OCI-LY7 (cell line): ENCODE results near the gene MED27. TPM values are rescaled to one million over a fixed set of nuclear protein-coding genes. Genes with fewer than 3 reads are reported as not detected.

ENCODE experiments used
- BruUV-seq: library from RNA; stranded (reverse); fragments of 400-500 nt; replicated peaks from 2 replicates; lab custom pipeline; 2021; lab: Mats Ljungman, UMichigan
- CTCF ChIA-PET: fragments of 300-600 bp; sonication (Branson Sonifier 250); formaldehyde crosslinking; loops from one replicate; lab custom pipeline; 2022; ENCODE audit warnings: antibody characterized with exemption; ENCODE audit not compliant: unreplicated experiment; lab: Charles Lee
- POLR2A ChIA-PET: fragments of 300-600 bp; sonication (Branson Sonifier 250); formaldehyde crosslinking; loops from one replicate; lab custom pipeline; 2022; ENCODE audit warnings: antibody characterized with exemption; lab: Charles Lee
- DNase-seq: peaks from one replicate; pipeline ENCODE4 v3.0.0-alpha.2; 2015; ENCODE audit warnings: low spot score
- H2AFZ ChIP-seq: fragments of 200-600 bp; sonication (generic), shearing (Covaris generic); 2 replicates; pipeline ENCODE4 v1.6.1; 2014; ENCODE audit warnings: mild to moderate bottlenecking, antibody characterized with exemption, low read length, moderate library complexity
- H3K27ac ChIP-seq: fragments of 200-600 bp; sonication (generic); 2 replicates; pipeline ENCODE4 v1.5.1; 2014; ENCODE audit warnings: mixed run types, low read depth, mild to moderate bottlenecking, moderate library complexity, low read length, inconsistent platforms; ENCODE audit not compliant: poor library complexity, severe bottlenecking
- H3K36me3 ChIP-seq: fragments of 200-600 bp; sonication (generic); 2 replicates; pipeline ENCODE4 v1.6.1; 2014; ENCODE audit warnings: mild to moderate bottlenecking, antibody characterized with exemption, low read length, moderate library complexity, mixed read lengths; ENCODE audit not compliant: insufficient read depth
- H3K4me1 ChIP-seq: fragments of 200-600 bp; sonication (generic); 2 replicates; pipeline ENCODE4 v1.5.1; 2014; ENCODE audit warnings: mild to moderate bottlenecking, low read length; ENCODE audit not compliant: insufficient read depth, poor library complexity, severe bottlenecking
- H3K4me2 ChIP-seq: fragments of 200-600 bp; sonication (generic); 2 replicates; pipeline ENCODE4 v1.6.1; 2014; ENCODE audit warnings: mild to moderate bottlenecking, low read length
- H3K4me3 ChIP-seq: fragments of 200-600 bp; sonication (generic); 2 replicates; pipeline ENCODE4 v1.5.1; 2014; ENCODE audit warnings: mild to moderate bottlenecking, low read depth, low read length; ENCODE audit not compliant: poor library complexity, severe bottlenecking
- H3K79me2 ChIP-seq: fragments of 200-600 bp; sonication (generic); 2 replicates; pipeline ENCODE4 v1.6.1; 2016; ENCODE audit warnings: low read depth, mild to moderate bottlenecking, low read length, moderate library complexity, mixed read lengths; ENCODE audit not compliant: insufficient read depth
- H3K9me2 ChIP-seq: fragments of 200-600 bp; sonication (generic); 2 replicates; pipeline ENCODE4 v1.6.1; 2016; ENCODE audit warnings: mild to moderate bottlenecking, low read length, mixed read lengths; ENCODE audit not compliant: insufficient read depth
- H3K9me3 ChIP-seq: fragments of 200-600 bp; sonication (generic); 2 replicates; pipeline ENCODE4 v1.6.1; 2014; ENCODE audit warnings: mild to moderate bottlenecking, mixed run types, low read length, mixed read lengths
- H4K20me1 ChIP-seq: fragments of 200-600 bp; sonication (generic); 2 replicates; pipeline ENCODE4 v1.6.1; 2014; ENCODE audit warnings: mild to moderate bottlenecking, antibody characterized with exemption, low read length, moderate library complexity, mixed read lengths; ENCODE audit not compliant: insufficient read depth
- EZH2phosphoT487 ChIP-seq: fragments of 200-600 bp; sonication (generic); IDR thresholded peaks from 2 replicates; pipeline ENCODE4 v1.6.1; 2018; ENCODE audit warnings: low read depth, borderline replicate concordance, mild to moderate bottlenecking, mixed run types, antibody characterized with exemption, low read length, moderate library complexity, mixed read lengths
- intact Hi-C: fragments of 100-400 bp; cut with micrococcal nuclease; formaldehyde crosslinking; loops from one replicate; pipeline ENCODE4 v1.10.0; 2022; ENCODE audit not compliant: unreplicated experiment
- total RNA-seq, 2 experiments: library from RNA; depleted of rRNA in 1 of 2; stranded (reverse); fragments of >200 nt in 1 of 2; shearing (Covaris generic) in 1 of 2; gene quantifications; 2 replicates each; pipeline ENCODE4 v1.2.3, GENCODE V29; 2014 to 2022
- TF ChIP-seq, protein P1 (sequence below): fragments of 200-600 bp; sonication (generic); conservative IDR thresholded peaks from 2 replicates; pipeline ENCODE4 v1.5.1; 2014; ENCODE audit warnings: mild to moderate bottlenecking, antibody characterized with exemption, low read length, moderate library complexity, mixed read lengths

Gene MED27
- total RNA-seq, 2 experiments from 2014 or later, result 23.1 to 32.6 TPM

DNA sequence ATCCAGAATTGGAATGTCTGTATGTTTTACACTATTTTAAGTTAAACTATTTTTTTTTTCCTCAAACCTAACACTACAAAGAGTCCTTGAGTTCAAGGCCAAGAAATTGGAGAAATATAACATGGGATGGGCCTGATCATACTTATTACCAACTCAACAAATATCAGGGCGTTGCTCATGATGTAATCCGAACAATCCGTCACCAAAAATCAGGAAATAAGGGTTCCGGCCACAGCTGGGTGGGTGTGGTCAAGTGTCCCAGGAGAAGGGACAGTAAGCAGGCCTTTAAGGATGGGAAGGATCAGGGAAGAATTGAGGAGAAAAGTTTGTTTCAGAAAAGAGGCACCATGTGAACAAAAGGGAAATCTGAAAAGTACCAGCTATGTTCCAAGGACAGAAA, 29.8 kb downstream of the MED27 start:
- Histone ChIP-seq H3K36me3 (no peaks in the 10 kb centered on the region), H3K4me1 (peaks cover 8% of the 10 kb centered on the region), H3K9me3 (no peaks in the 10 kb centered on the region), H3K79me2 (no peaks in the 10 kb centered on the region), H3K9me2 (no peaks in the 10 kb centered on the region), H3K4me3 (no peak overlapping the region), H4K20me1 (peaks cover 9% of the 10 kb centered on the region), H2AFZ (no peak overlapping the region), H3K4me2 (no peak overlapping the region), H3K27ac (no peak overlapping the region)
- TF ChIP-seq EZH2phosphoT487, result no peak
- TF ChIP-seq, protein P1, sequence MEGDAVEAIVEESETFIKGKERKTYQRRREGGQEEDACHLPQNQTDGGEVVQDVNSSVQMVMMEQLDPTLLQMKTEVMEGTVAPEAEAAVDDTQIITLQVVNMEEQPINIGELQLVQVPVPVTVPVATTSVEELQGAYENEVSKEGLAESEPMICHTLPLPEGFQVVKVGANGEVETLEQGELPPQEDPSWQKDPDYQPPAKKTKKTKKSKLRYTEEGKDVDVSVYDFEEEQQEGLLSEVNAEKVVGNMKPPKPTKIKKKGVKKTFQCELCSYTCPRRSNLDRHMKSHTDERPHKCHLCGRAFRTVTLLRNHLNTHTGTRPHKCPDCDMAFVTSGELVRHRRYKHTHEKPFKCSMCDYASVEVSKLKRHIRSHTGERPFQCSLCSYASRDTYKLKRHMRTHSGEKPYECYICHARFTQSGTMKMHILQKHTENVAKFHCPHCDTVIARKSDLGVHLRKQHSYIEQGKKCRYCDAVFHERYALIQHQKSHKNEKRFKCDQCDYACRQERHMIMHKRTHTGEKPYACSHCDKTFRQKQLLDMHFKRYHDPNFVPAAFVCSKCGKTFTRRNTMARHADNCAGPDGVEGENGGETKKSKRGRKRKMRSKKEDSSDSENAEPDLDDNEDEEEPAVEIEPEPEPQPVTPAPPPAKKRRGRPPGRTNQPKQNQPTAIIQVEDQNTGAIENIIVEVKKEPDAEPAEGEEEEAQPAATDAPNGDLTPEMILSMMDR, result no peak
- ChIA-PET POLR2A (interaction anchor here (0.6 kb wide), 1 partner anchor 63 kb away, joined by 4 read pairs; no protein-coding TSS in a partner anchor), CTCF (no interaction called here)
- BruUV-seq, result no TSS peak
- no peak for DNase-seq
- intact Hi-C loops, result no loop called here

DNA sequence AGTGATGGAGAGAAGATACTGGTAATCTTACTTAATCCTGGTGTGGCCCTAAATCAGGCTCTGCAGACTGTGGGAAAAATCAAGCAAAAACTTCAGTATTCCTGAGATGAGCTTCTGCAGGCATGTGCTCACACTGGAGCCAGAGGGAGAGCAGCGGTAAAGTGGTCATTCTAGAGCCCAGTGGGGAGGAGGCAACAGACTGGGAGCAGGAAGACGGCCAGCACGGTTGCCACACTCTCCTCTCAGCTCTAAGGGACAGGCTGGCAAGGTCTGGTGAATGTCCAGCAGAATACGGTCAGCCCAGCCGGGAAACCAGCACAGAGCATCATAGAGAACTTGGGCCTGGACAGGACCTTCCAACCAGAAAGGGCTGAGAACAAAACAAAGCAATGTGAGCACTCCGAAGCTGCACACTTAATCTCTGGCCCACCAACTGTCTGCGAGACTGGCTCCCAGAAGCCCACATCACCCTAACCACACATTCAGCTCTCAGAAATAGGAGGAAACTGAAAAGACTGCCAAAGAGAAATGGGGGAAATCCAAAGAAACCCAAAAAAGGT, 30.3 kb downstream of the MED27 start:
- POLR2A ChIA-PET, result interaction anchor here (0.6 kb wide), 1 partner anchor 63 kb away, joined by 4 read pairs; no protein-coding TSS in a partner anchor
- no peak overlapping the region for H2AFZ ChIP-seq
- no peak overlapping the region for H3K4me2 ChIP-seq
- no peaks in the 10 kb centered on the region for H3K9me3 ChIP-seq
- no peaks in the 10 kb centered on the region for H3K79me2 ChIP-seq
- H3K4me3 ChIP-seq, result no peak overlapping the region
- H3K27ac ChIP-seq, result no peak overlapping the region
- H3K4me1 ChIP-seq, result peaks cover 5% of the 10 kb centered on the region
- peaks cover 8% of the 10 kb centered on the region for H4K20me1 ChIP-seq
- CTCF ChIA-PET, result no interaction called here
- BruUV-seq, result no TSS peak
- TF ChIP-seq EZH2phosphoT487, result no peak
- TF ChIP-seq, protein P1, result no peak
- no peak for DNase-seq
- H3K36me3 ChIP-seq, result no peaks in the 10 kb centered on the region
- intact Hi-C loops, result no loop called here
- H3K9me2 ChIP-seq, result no peaks in the 10 kb centered on the region

- no peak overlapping the region for H3K4me2 ChIP-seq
- intact Hi-C loops, result no loop called here
- H3K79me2 ChIP-seq, result no peaks in the 10 kb centered on the region
- no TSS peak for BruUV-seq
- no peak overlapping the region for H2AFZ ChIP-seq
- H4K20me1 ChIP-seq, result peaks cover 11% of the 10 kb centered on the region
- TF ChIP-seq, protein P1, result no peak
- TF ChIP-seq EZH2phosphoT487, result no peak
- no peaks in the 10 kb centered on the region for H3K36me3 ChIP-seq
- H3K27ac ChIP-seq, result no peak overlapping the region
- POLR2A ChIA-PET, result interaction anchor here (0.7 kb wide), 1 partner anchor 35 kb away, joined by 4 read pairs; no protein-coding TSS in a partner anchor
- CTCF ChIA-PET, result no interaction called here
- no peaks in the 10 kb centered on the region for H3K4me1 ChIP-seq
- no peaks in the 10 kb centered on the region for H3K9me3 ChIP-seq
- H3K4me3 ChIP-seq, result no peak overlapping the region
- DNase-seq, result no peak
- H3K9me2 ChIP-seq, result no peaks in the 10 kb centered on the region
Observed at GRCh38 chr9:132048201-132048600, 31.5 kb downstream of the MED27 start.
